Gastroesophageal sphincter (tissue), 3 donors: Measurements from ENCODE around the gene ELOA.

Experiments used
- EP300 ChIP-seq: sonication (generic); formaldehyde crosslinking; IDR thresholded peaks from one replicate; pipeline ENCODE4 v1.6.1; 2017; ENCODE audit warnings: antibody characterized with exemption, mild to moderate bottlenecking
- POLR2A ChIP-seq, 2 donors: fragments of 450-650 bp; IDR thresholded peaks; one replicate each; pipeline ENCODE4 v1.6.1; 2017; ENCODE audit warnings: antibody characterized with exemption in 2 of 2, mild to moderate bottlenecking in 2 of 2, moderate library complexity in 1 of 2
- POLR2AphosphoS5 ChIP-seq: sonication (generic); formaldehyde crosslinking; IDR thresholded peaks from one replicate; pipeline ENCODE4 v1.6.1; 2017; ENCODE audit warnings: antibody characterized with exemption
- TF ChIP-seq, protein P1 (sequence below), 4 experiments: fragments of 200-600 bp in 2 of 4; fragments of 450-650 bp in 2 of 4; sonication (generic) in 1 of 4; IDR thresholded peaks; one replicate each; pipeline ENCODE4 v1.5.1; 2017 to 2019; ENCODE audit warnings: antibody characterized with exemption in 4 of 4, mild to moderate bottlenecking in 2 of 4, moderate library complexity in 2 of 4

DNA sequence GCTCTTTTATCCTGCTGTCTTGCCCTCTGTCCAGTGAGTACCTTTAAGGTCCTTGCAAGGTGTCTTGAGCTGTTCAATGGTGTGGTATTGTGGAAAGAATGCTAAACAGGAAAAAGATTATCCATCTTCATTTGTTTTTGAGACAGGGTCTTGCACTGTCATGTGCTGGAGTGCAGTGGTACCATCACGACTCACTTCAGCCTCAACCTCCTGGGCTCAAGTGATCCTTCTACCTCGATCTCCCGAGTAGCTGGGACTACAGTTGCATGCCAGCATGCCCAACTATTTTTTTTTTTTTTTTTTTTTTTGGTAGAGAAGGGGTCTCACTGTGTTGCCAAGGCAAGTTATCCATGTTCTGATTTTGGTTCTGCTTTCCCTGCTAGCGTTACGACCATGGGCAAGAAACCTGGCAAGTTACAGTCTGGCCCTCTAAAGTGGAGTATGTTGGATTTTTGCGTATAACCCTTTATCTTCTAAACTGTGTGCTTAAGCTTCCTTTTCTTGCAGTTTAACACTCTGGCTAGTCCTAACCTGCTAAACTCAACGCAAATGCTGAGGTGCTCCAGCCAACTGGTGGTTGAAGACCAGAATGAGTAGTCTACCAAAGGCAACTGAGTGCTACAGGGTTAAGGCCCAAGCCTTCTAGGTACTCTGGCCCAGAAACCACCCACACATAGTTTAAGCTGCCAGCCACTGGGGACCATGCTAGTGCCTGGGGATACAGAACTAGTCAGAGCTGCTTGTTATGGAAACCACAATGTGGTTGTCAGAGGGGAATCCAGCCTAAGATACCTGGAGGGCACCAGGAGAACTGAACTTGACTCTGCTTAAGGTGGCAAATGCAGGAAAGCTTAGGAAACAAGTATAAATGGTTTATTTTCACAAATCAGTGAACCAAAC lies 43.7 kb upstream of the ELOA start:
- TF ChIP-seq, protein P1, sequence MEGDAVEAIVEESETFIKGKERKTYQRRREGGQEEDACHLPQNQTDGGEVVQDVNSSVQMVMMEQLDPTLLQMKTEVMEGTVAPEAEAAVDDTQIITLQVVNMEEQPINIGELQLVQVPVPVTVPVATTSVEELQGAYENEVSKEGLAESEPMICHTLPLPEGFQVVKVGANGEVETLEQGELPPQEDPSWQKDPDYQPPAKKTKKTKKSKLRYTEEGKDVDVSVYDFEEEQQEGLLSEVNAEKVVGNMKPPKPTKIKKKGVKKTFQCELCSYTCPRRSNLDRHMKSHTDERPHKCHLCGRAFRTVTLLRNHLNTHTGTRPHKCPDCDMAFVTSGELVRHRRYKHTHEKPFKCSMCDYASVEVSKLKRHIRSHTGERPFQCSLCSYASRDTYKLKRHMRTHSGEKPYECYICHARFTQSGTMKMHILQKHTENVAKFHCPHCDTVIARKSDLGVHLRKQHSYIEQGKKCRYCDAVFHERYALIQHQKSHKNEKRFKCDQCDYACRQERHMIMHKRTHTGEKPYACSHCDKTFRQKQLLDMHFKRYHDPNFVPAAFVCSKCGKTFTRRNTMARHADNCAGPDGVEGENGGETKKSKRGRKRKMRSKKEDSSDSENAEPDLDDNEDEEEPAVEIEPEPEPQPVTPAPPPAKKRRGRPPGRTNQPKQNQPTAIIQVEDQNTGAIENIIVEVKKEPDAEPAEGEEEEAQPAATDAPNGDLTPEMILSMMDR (IDR thresholded peaks at IDR 0.05): no peak
- TF ChIP-seq POLR2AphosphoS5: no peak
- TF ChIP-seq EP300: no peak
- TF ChIP-seq POLR2A (IDR thresholded peaks at IDR 0.05): no peak
